IMR-90 (cell line): ENCODE measurements around the gene ZNF446. TPM values are rescaled to one million over a fixed set of nuclear protein-coding genes. Genes with fewer than 3 reads are reported as not detected.

ENCODE experiments used
- ATAC-seq: fragments of 200-7000 bp; cut with Tn5 transposase; 2 replicates; pipeline ENCODE4 v1.9.1; 2020; ENCODE audit warnings: low read depth, mild to moderate bottlenecking, moderate library complexity
- BruUV-seq: library from RNA; stranded (reverse); fragments of 400-500 nt; replicated peaks from 2 replicates; lab custom pipeline; 2021; lab: Mats Ljungman, UMichigan
- CTCF ChIA-PET: fragments of 300-600 bp; formaldehyde crosslinking; extraction: SDS; loops from one replicate; lab custom pipeline; 2021; ENCODE audit warnings: antibody characterized with exemption; lab: Yijun Ruan, JAX
- POLR2A ChIA-PET: fragments of 300-600 bp; sonication (Branson Sonifier 250); formaldehyde crosslinking; loops from one replicate; lab custom pipeline; 2022; ENCODE audit warnings: antibody characterized with exemption; ENCODE audit not compliant: unreplicated experiment; lab: Charles Lee
- DNase-seq: peaks from one replicate; pipeline ENCODE4 v3.0.0; 2013
- H2AFZ ChIP-seq: replicated peaks from 2 replicates; pipeline ENCODE3; 2013; ENCODE audit warnings: low read length, mild to moderate bottlenecking; ENCODE audit not compliant: poor library complexity
- H2AK5ac ChIP-seq: 2 replicates; pipeline ENCODE4 v1.6.1; 2013; ENCODE audit warnings: low read depth, low read length, inconsistent platforms
- H2AK9ac ChIP-seq: replicated peaks from 2 replicates; pipeline ENCODE3; 2013; ENCODE audit warnings: mild to moderate bottlenecking, low read depth, low read length, moderate library complexity; ENCODE audit not compliant: poor library complexity
- H2BK120ac ChIP-seq: 2 replicates; pipeline ENCODE4 v1.6.1; 2013; ENCODE audit warnings: low read depth, low read length, inconsistent platforms
- H2BK15ac ChIP-seq: 3 replicates; pipeline ENCODE4 v1.6.1; 2013; ENCODE audit warnings: low read depth, low read length, inconsistent platforms
- H2BK20ac ChIP-seq: 2 replicates; pipeline ENCODE4 v1.6.1; 2013; ENCODE audit warnings: low read depth, mild to moderate bottlenecking, inconsistent platforms, low read length, moderate library complexity
- H2BK5ac ChIP-seq: 2 replicates; pipeline ENCODE4 v1.6.1; 2013; ENCODE audit warnings: mild to moderate bottlenecking, low read depth, low read length, inconsistent platforms; ENCODE audit not compliant: poor library complexity, severe bottlenecking
- H3K14ac ChIP-seq: replicated peaks from 2 replicates; pipeline ENCODE4 v1.6.1; 2013; ENCODE audit warnings: low read depth, low read length, inconsistent platforms
- H3K18ac ChIP-seq: 2 replicates; pipeline ENCODE4 v1.6.1; 2013; ENCODE audit warnings: low read depth, low read length, control low read depth
- H3K23ac ChIP-seq: 2 replicates; pipeline ENCODE4 v1.6.1; 2013; ENCODE audit warnings: low read depth, low read length, inconsistent platforms
- H3K27ac ChIP-seq: 2 replicates; pipeline ENCODE4 v1.5.1; 2013; ENCODE audit warnings: mild to moderate bottlenecking, control low read depth, low read length; ENCODE audit not compliant: insufficient read depth
- H3K27me3 ChIP-seq: 2 replicates; pipeline ENCODE4 v1.6.1; 2013; ENCODE audit warnings: low read length; ENCODE audit not compliant: control insufficient read depth, insufficient read depth
- H3K36me3 ChIP-seq: 2 replicates; pipeline ENCODE4 v1.6.1; 2013; ENCODE audit warnings: low read length, mixed read lengths; ENCODE audit not compliant: control insufficient read depth, insufficient read depth
- H3K4ac ChIP-seq: 2 replicates; pipeline ENCODE4 v1.6.1; 2013; ENCODE audit warnings: low read depth, low read length, inconsistent platforms
- H3K4me1 ChIP-seq: 2 replicates; pipeline ENCODE4 v1.6.1; 2013; ENCODE audit warnings: low read length, mixed read lengths; ENCODE audit not compliant: control insufficient read depth, insufficient read depth
- H3K4me2 ChIP-seq: 2 replicates; pipeline ENCODE4 v1.6.1; 2013; ENCODE audit warnings: low read depth, mild to moderate bottlenecking, control low read depth, low read length, moderate library complexity
- H3K4me3 ChIP-seq: 2 replicates; pipeline ENCODE4 v1.5.1; 2013; ENCODE audit warnings: low read depth, mild to moderate bottlenecking, control low read depth, low read length, moderate library complexity; ENCODE audit not compliant: insufficient read depth
- H3K56ac ChIP-seq: 2 replicates; pipeline ENCODE4 v1.6.1; 2013; ENCODE audit warnings: low read length, inconsistent platforms; ENCODE audit not compliant: insufficient read depth; ENCODE audit errors: extremely low read depth
- H3K79me1 ChIP-seq, 2 experiments: 2 replicates each; pipeline ENCODE4 v1.6.1; 2013; ENCODE audit warnings: low read length in 2 of 2, inconsistent platforms in 1 of 2, low read depth in 1 of 2
- H3K9ac ChIP-seq: 2 replicates; pipeline ENCODE4 v1.6.1; 2013; ENCODE audit warnings: low read depth, low read length, control low read depth
- H3K9me1 ChIP-seq: 2 replicates; pipeline ENCODE4 v1.6.1; 2013; ENCODE audit warnings: low read length, inconsistent platforms; ENCODE audit not compliant: insufficient read depth
- H3K9me3 ChIP-seq: 2 replicates; pipeline ENCODE4 v1.6.1; 2013; ENCODE audit warnings: low read length; ENCODE audit not compliant: control insufficient read depth, insufficient read depth
- H4K20me1 ChIP-seq: 2 replicates; pipeline ENCODE4 v1.6.1; 2013; ENCODE audit warnings: low read length, inconsistent platforms; ENCODE audit not compliant: insufficient read depth
- H4K5ac ChIP-seq: 2 replicates; pipeline ENCODE4 v1.6.1; 2013; ENCODE audit warnings: mild to moderate bottlenecking, low read depth, low read length, control low read depth
- H4K8ac ChIP-seq, 2 experiments: 2 replicates each; pipeline ENCODE4 v1.6.1; 2013; ENCODE audit warnings: low read depth in 2 of 2, low read length in 2 of 2, control low read depth in 1 of 2, inconsistent platforms in 1 of 2
- H4K91ac ChIP-seq: 2 replicates; pipeline ENCODE4 v1.6.1; 2013; ENCODE audit warnings: low read depth, low read length, inconsistent platforms; ENCODE audit not compliant: insufficient read depth
- BHLHE40 ChIP-seq: fragments of 150-350 bp; IDR thresholded peaks from 2 replicates; pipeline ENCODE4 v1.6.1; 2016; ENCODE audit warnings: mild to moderate bottlenecking, low read depth, low read length
- ELK1 ChIP-seq: fragments of 150-350 bp; IDR thresholded peaks from 2 replicates; pipeline ENCODE4 v1.6.1; 2016; ENCODE audit warnings: low read depth, mild to moderate bottlenecking, low read length, moderate library complexity, borderline replicate concordance
- POLR2A ChIP-seq: IDR thresholded peaks from 2 replicates; pipeline ENCODE4 v1.6.1; 2012; ENCODE audit warnings: mild to moderate bottlenecking, low read depth, low read length
- RCOR1 ChIP-seq: IDR thresholded peaks from 2 replicates; pipeline ENCODE4 v1.6.1; 2012; ENCODE audit warnings: mild to moderate bottlenecking, low read length, improper control_type of control experiment; ENCODE audit not compliant: insufficient replicate concordance
- USF2 ChIP-seq: fragments of 150-350 bp; IDR thresholded peaks from 2 replicates; pipeline ENCODE4 v1.6.1; 2017; ENCODE audit warnings: mild to moderate bottlenecking, antibody characterized with exemption, low read length, low read depth
- WGBS, 2 experiments: methylation state at CpG; one replicate each; pipeline versions ENCODE4 v1.1.5 to v1.1.7; 2013; ENCODE audit warnings: missing lambda C conversion rate in 2 of 2; ENCODE audit not compliant: insufficient read length in 1 of 2; ENCODE audit errors: extremely low coverage in 2 of 2; 5-methylcytosine and 5-hydroxymethylcytosine counted together
- dilution Hi-C: fragments of 300-500 bp; cut with HindIII; formaldehyde crosslinking; loops from one replicate; pipeline ENCODE4 v1.14.3; 2018; ENCODE audit warnings: low sequenced_read_pairs; ENCODE audit not compliant: unreplicated experiment
- in situ Hi-C: fragments of 300-500 bp; cut with MboI; formaldehyde crosslinking; loops from 3 replicates; pipeline ENCODE4 v1.14.3; 2019; ENCODE audit warnings: low sequenced_read_pairs, inconsistent platforms, mixed read lengths
- intact Hi-C: fragments of 100-400 bp; cut with micrococcal nuclease; formaldehyde crosslinking; loops from 2 replicates; pipeline ENCODE4 v1.10.0; 2022
- polyA plus RNA-seq, 3 experiments: library from polyadenylated mRNA; depleted of rRNA; stranded (reverse); fragments of >200 nt; gene quantifications; 2 replicates each; pipeline ENCODE4 v1.2.3, GENCODE V29; 2012; ENCODE audit warnings: low replicate concordance in 1 of 3
- total RNA-seq: library from RNA; depleted of rRNA; stranded (reverse); fragments of >200 nt; gene quantifications from 2 replicates; pipeline ENCODE4 v1.2.3, GENCODE V29; 2012

The ZNF446 gene
- total and polyA plus RNA-seq, 2 of the 4 experiments (the other 2 are of a cell fraction): 4.8 to 6.9 TPM

- peak; percentile 76 for TF ChIP-seq BHLHE40
- peak; percentile 90 for TF ChIP-seq RCOR1
Observed at GRCh38 chr19:58474291-58474996, 1.7 kb upstream of the ZNF446 start (continued).

GRCh38 chr19:58474997-58475713 is 997 bp upstream of the ZNF446 start:
- WGBS, 2 experiments: 7% methylated on average over 11 of the region's 27 CpGs; no CpG with 5 or more reads in 1 of the 2 experiments
- Histone ChIP-seq H3K56ac (peak overlapping the region; percentile 49; the same call in 1 of the 2 replicates), H2AK5ac (peak overlapping the region; percentile 36; the same call in 1 of the 2 replicates), H3K4me3 (peak overlapping the region; percentile 57), H3K79me1 (peaks cover 6 to 42% of the 10 kb centered on the region in 2 experiments; a peak in 3 of 4 replicates), H3K27ac (peak overlapping the region; percentile 80), H3K4me2 (peak overlapping the region; percentile 83), H3K23ac (peak overlapping the region; percentile 30), H4K91ac (peak overlapping the region; percentile 43; the same call in 1 of the 2 replicates), H3K27me3 (no peaks in the 10 kb centered on the region), H3K4ac (peak overlapping the region; percentile 74), H4K5ac (no peak overlapping the region; the same call in 1 of the 2 replicates), H3K9me1 (peaks cover 31% of the 10 kb centered on the region), H2BK15ac (peak overlapping the region; percentile 27; the same call in 1 of the 3 replicates), H2AK9ac (peak overlapping the region; percentile 92), H2BK20ac (peak overlapping the region; percentile 6; the same call in 1 of the 2 replicates), H3K4me1 (peaks cover 19% of the 10 kb centered on the region), H2BK5ac (peak overlapping the region; percentile 25), H3K9me3 (no peaks in the 10 kb centered on the region), H3K18ac (no peak overlapping the region), H4K20me1 (peaks cover 17% of the 10 kb centered on the region; the same call in 1 of the 2 replicates), H4K8ac (peak overlapping the region; percentile 39 to 82; a peak in 2 of 4 replicates), H2AFZ (peak overlapping the region; percentile 99), H3K14ac (peak overlapping the region; percentile 49), H3K36me3 (peaks cover 23% of the 10 kb centered on the region), H2BK120ac (peak overlapping the region; percentile 38; the same call in 1 of the 2 replicates), H3K9ac (peak overlapping the region; percentile 17)
- dilution Hi-C loops (no loop called here), intact Hi-C loops (loop anchor here (1.0 kb wide), 1 partner anchor 8 kb away; the partner anchor contains the start of gene ZNF324), in situ Hi-C loops (no loop called here)
- ChIA-PET CTCF (no interaction called here), POLR2A (interaction anchor here (0.5 kb wide), 1 partner anchor 9 kb away, joined by 3 read pairs; no protein-coding TSS in a partner anchor)
- ATAC-seq (no peak; the same call in 1 of the 2 replicates), DNase-seq (no peak)
- BruUV-seq: no TSS peak
- TF ChIP-seq RCOR1 (no peak), ELK1 (no peak), POLR2A (no peak; the same call in 1 of the 2 replicates), USF2 (0 out of 2 replicates have a peak, but pooled peaks have one; percentile 1)
